GM12878 (cell line): ENCODE data around the gene NEB. TPM values are rescaled to one million over a fixed set of nuclear protein-coding genes. Genes with fewer than 3 reads are reported as not detected.

Experiments used
- ATAC-seq: fragments of 200-7000 bp; cut with Tn5 transposase; 3 replicates; pipeline ENCODE4 v1.9.1; 2020; ENCODE audit warnings: mild to moderate bottlenecking, moderate library complexity
- BruUV-seq: library from RNA; stranded (reverse); fragments of 400-500 nt; replicated peaks from 2 replicates; lab custom pipeline; 2021; lab: Mats Ljungman, UMichigan
- CTCF ChIA-PET: fragments of 300-600 bp; sonication (Branson Sonifier 250); formaldehyde crosslinking; extraction: SDS; loops from one replicate; lab custom pipeline; 2021; ENCODE audit warnings: inconsistent platforms; lab: Yijun Ruan, JAX
- POLR2A ChIA-PET: fragments of 350-600 bp; formaldehyde crosslinking; extraction: SDS; loops from one replicate; lab custom pipeline; 2021; ENCODE audit warnings: inconsistent platforms; lab: Charles Lee
- RAD21 ChIA-PET: fragments of 300-600 bp; sonication (Branson Sonifier 250); formaldehyde crosslinking; loops from one replicate; lab custom pipeline; 2023; ENCODE audit warnings: antibody characterized with exemption; ENCODE audit not compliant: unreplicated experiment; lab: Charles Lee
- SMC1A ChIA-PET: fragments of 300-600 bp; sonication (Branson Sonifier 250); formaldehyde crosslinking; loops from one replicate; lab custom pipeline; 2023; ENCODE audit not compliant: unreplicated experiment, uncharacterized antibody; lab: Charles Lee
- DNase-seq: peaks from one replicate; pipeline ENCODE4 v3.0.0-alpha.2; 2011; ENCODE audit warnings: low read depth, low spot score
- FAIRE-seq: peaks from 3 replicates; lab custom pipeline; 2011; peaks lifted over from hg19 to GRCh38; lab: Jason Lieb, UNC
- H2AFZ ChIP-seq: 2 replicates; pipeline ENCODE4 v1.6.0; 2011; ENCODE audit warnings: low read depth, low read length, control low read depth; ENCODE audit not compliant: control insufficient read depth
- H3K27ac ChIP-seq: 2 replicates; pipeline ENCODE4 v1.5.1; 2011; ENCODE audit warnings: control low read depth; ENCODE audit not compliant: control insufficient read depth, insufficient read depth
- H3K27me3 ChIP-seq, 2 experiments: replicated peaks in 1 of 2; 2 replicates each; pipeline versions ENCODE4 v1.6.0 to v1.6.1; 2011; ENCODE audit warnings: low read length in 1 of 2; ENCODE audit not compliant: control insufficient read depth in 2 of 2, insufficient read depth in 2 of 2
- H3K36me3 ChIP-seq, 2 experiments: 2 replicates each; pipeline ENCODE4 v1.5.1; 2011; ENCODE audit warnings: low read length in 1 of 2; ENCODE audit not compliant: control insufficient read depth in 2 of 2, insufficient read depth in 2 of 2
- H3K4me1 ChIP-seq: 2 replicates; pipeline ENCODE4 v1.6.1; 2011; ENCODE audit warnings: mild to moderate bottlenecking, low read length, moderate library complexity, mixed read lengths; ENCODE audit not compliant: control insufficient read depth, insufficient read depth
- H3K4me2 ChIP-seq: 2 replicates; pipeline ENCODE4 v1.6.0; 2011; ENCODE audit warnings: control low read depth; ENCODE audit not compliant: control insufficient read depth, insufficient read depth
- H3K4me3 ChIP-seq: fragments of 200-600 bp; sonication (generic); 2 replicates; pipeline ENCODE4 v1.5.1; 2016
- H3K79me2 ChIP-seq: 2 replicates; pipeline ENCODE4 v1.6.0; 2011; ENCODE audit warnings: low read length; ENCODE audit not compliant: control insufficient read depth, insufficient read depth
- H3K9ac ChIP-seq: 2 replicates; pipeline ENCODE4 v1.8.0; 2011; ENCODE audit warnings: low read length, control low read depth, mixed read lengths; ENCODE audit not compliant: control insufficient read depth, insufficient read depth
- H3K9me3 ChIP-seq: replicated peaks from 3 replicates; pipeline ENCODE4 v1.5.1; 2011; ENCODE audit warnings: mild to moderate bottlenecking, low read length; ENCODE audit not compliant: control insufficient read depth, insufficient read depth
- H4K20me1 ChIP-seq: 2 replicates; pipeline ENCODE4 v1.6.0; 2011; ENCODE audit not compliant: control insufficient read depth, insufficient read depth
- ATF3 ChIP-seq: IDR thresholded peaks from 2 replicates; pipeline ENCODE4 v1.6.1; 2011; ENCODE audit warnings: low read depth, mild to moderate bottlenecking, low read length, moderate library complexity, borderline replicate concordance; ENCODE audit errors: extremely low read depth
- BCLAF1 ChIP-seq: fragments of 450-650 bp; IDR thresholded peaks from 2 replicates; pipeline ENCODE4 v1.6.1; 2017; ENCODE audit warnings: antibody characterized with exemption, mild to moderate bottlenecking, moderate library complexity
- BRCA1 ChIP-seq: IDR thresholded peaks from 2 replicates; pipeline ENCODE4 v1.6.1; 2011; ENCODE audit warnings: low read depth, low read length, improper control_type of control experiment
- CBX3 ChIP-seq: fragments of 200-600 bp; sonication (generic); IDR thresholded peaks from 2 replicates; pipeline ENCODE4 v1.6.1; 2016; ENCODE audit warnings: low read depth, borderline replicate concordance
- ELK1 ChIP-seq: IDR thresholded peaks from 2 replicates; pipeline ENCODE4 v1.6.1; 2012; ENCODE audit warnings: low read depth, low read length, improper control_type of control experiment
- ESRRA ChIP-seq: IDR thresholded peaks from 2 replicates; pipeline ENCODE4 v1.6.1; 2012; ENCODE audit warnings: mild to moderate bottlenecking, low read length, improper control_type of control experiment
- MEF2A ChIP-seq: IDR thresholded peaks from 2 replicates; pipeline ENCODE4 v1.6.1; 2011; ENCODE audit warnings: low read depth, mild to moderate bottlenecking, low read length, moderate library complexity; ENCODE audit not compliant: insufficient read depth
- NFYA ChIP-seq: IDR thresholded peaks from 2 replicates; pipeline ENCODE4 v1.6.1; 2011; ENCODE audit warnings: low read depth, mild to moderate bottlenecking, low read length, improper control_type of control experiment, borderline replicate concordance
- PAX5 ChIP-seq: IDR thresholded peaks from 2 replicates; pipeline ENCODE4 v1.6.1; 2011; ENCODE audit warnings: low read depth, low read length, borderline replicate concordance
- POLR2A ChIP-seq: IDR thresholded peaks from 2 replicates; pipeline ENCODE4 v1.6.1; 2011; ENCODE audit warnings: low read depth, mild to moderate bottlenecking, low read length
- POU2F2 ChIP-seq: IDR thresholded peaks from 3 replicates; pipeline ENCODE4 v1.6.1; 2011; ENCODE audit warnings: low read depth, mild to moderate bottlenecking, low read length, borderline replicate concordance
- RAD21 ChIP-seq: IDR thresholded peaks from 2 replicates; pipeline ENCODE4 v1.6.1; 2011; ENCODE audit warnings: mild to moderate bottlenecking, low read depth, low read length, moderate library complexity; ENCODE audit not compliant: insufficient read depth
- SIN3A ChIP-seq: IDR thresholded peaks from 2 replicates; pipeline ENCODE4 v1.6.1; 2012; ENCODE audit warnings: low read depth, low read length, improper control_type of control experiment
- SMARCA5 ChIP-seq: fragments of 450-650 bp; IDR thresholded peaks from 2 replicates; pipeline ENCODE4 v1.6.1; 2017; ENCODE audit warnings: mild to moderate bottlenecking
- SP1 ChIP-seq: IDR thresholded peaks from one replicate; pipeline ENCODE4 v1.6.1; 2011; ENCODE audit warnings: low read depth, low read length
- ZBTB11 ChIP-seq: fragments of 450-650 bp; formaldehyde crosslinking; IDR thresholded peaks from 2 replicates; pipeline ENCODE4 v1.5.0; 2022; ENCODE audit warnings: mild to moderate bottlenecking, missing genetic modification characterization
- ZNF24 ChIP-seq: fragments of 450-650 bp; IDR thresholded peaks from 2 replicates; pipeline ENCODE4 v1.6.1; 2017; ENCODE audit warnings: antibody characterized with exemption, mild to moderate bottlenecking
- WGBS: methylation state at CpG from one replicate; pipeline ENCODE4 v1.1.6; 2016; ENCODE audit warnings: low lambda C conversion rate; ENCODE audit not compliant: insufficient replicate concordance, insufficient coverage; ENCODE audit errors: missing lambda C conversion rate; 5-methylcytosine and 5-hydroxymethylcytosine counted together
- in situ Hi-C: fragments of 300-500 bp; cut with MboI; formaldehyde crosslinking; loops from 9 replicates; pipeline ENCODE4 v1.14.3; 2018; ENCODE audit warnings: mixed read lengths
- intact Hi-C: fragments of 100-400 bp; cut with micrococcal nuclease; formaldehyde crosslinking; loops from one replicate; pipeline ENCODE4 v1.14.2; 2022; ENCODE audit not compliant: unreplicated experiment
- polyA plus RNA-seq, 11 experiments: library from polyadenylated mRNA; depleted of rRNA in 4 of 11; unstranded in 6 of 11; stranded (reverse) in 5 of 11; fragments of >200 nt; fragmentation: Nextera tagmentation in 4 of 11; fragmentation: Illumina TruSeq in 1 of 11; extraction: Ambion mirVana in 4 of 11; extraction: Trizol in 1 of 11; gene quantifications; 1 replicate in 1 of 11; 2 replicates in 10 of 11; pipeline versions ENCODE4 v1.2.1 to v1.2.3, GENCODE V29; 2011 to 2016; ENCODE audit warnings: inconsistent platforms in 2 of 11, missing spikeins in 2 of 11, low read depth in 1 of 11
- total RNA-seq, 4 experiments: library from RNA; depleted of rRNA in 3 of 4; stranded (reverse); fragments of >200 nt in 3 of 4; fragmentation: Illumina TruSeq in 1 of 4; extraction: Trizol in 1 of 4; gene quantifications; 2 replicates each; pipeline versions ENCODE4 v1.2.1 to v1.2.3, GENCODE V29; 2013 to 2021

NEB gene
- total and polyA plus RNA-seq, 10 of the 15 experiments (the other 5 are each of a cell fraction or from before 2014, with no cell fraction given): 0.04 to 0.77 (median 0.12) TPM

GRCh38 chr2:151560289-151560688, 174.0 kb downstream of the NEB start:
- ChIA-PET CTCF (no interaction called here), SMC1A (no interaction called here), POLR2A (no interaction called here), RAD21 (no interaction called here)
- Histone ChIP-seq H3K9me3 (no peaks in the 10 kb centered on the region), H2AFZ (no peak overlapping the region), H3K79me2 (no peaks in the 10 kb centered on the region), H3K4me1 (no peaks in the 10 kb centered on the region), H3K27ac (no peak overlapping the region), H3K4me3 (no peak overlapping the region), H3K4me2 (no peak overlapping the region), H4K20me1 (no peaks in the 10 kb centered on the region), H3K36me3 (no peaks in the 10 kb centered on the region), H3K9ac (no peak overlapping the region), H3K27me3 (no peaks in the 10 kb centered on the region; a peak in 1 of 4 replicates)
- FAIRE-seq (no peak), DNase-seq (no peak), ATAC-seq (no peak)
- WGBS: 36% methylated on average over 3 of the region's 3 CpGs
- intact Hi-C loops: loop anchor here (10.0 kb wide), 1 partner anchor 75 kb away; no protein-coding TSS in a partner anchor
- in situ Hi-C loops: no loop called here
- TF ChIP-seq BCLAF1: no peak
- no peak for TF ChIP-seq POLR2A
- no peak for TF ChIP-seq ELK1
- TF ChIP-seq SIN3A: no peak
- TF ChIP-seq ZNF24: no peak
- no peak for TF ChIP-seq ESRRA
- no peak for TF ChIP-seq PAX5
- TF ChIP-seq CBX3: no peak
- no peak for TF ChIP-seq SMARCA5
- no peak for TF ChIP-seq POU2F2
- TF ChIP-seq ZBTB11 (CRISPR knock-in tag): no peak
- TF ChIP-seq BRCA1: no peak
- TF ChIP-seq SP1: no peak
- TF ChIP-seq ATF3: no peak
- TF ChIP-seq NFYA: no peak
- no peak for TF ChIP-seq MEF2A
- TF ChIP-seq RAD21: no peak
- no TSS peak for BruUV-seq
